Activated B cell treated with CpG ODN at 0.5 μM for 24 hours (primary cell): ENCODE data around the gene MFRP. TPM values are rescaled to one million over a fixed set of nuclear protein-coding genes. Genes with fewer than 3 reads are reported as not detected.

ENCODE experiments used
- ATAC-seq: fragments of 200-7000 bp; cut with Tn5 transposase; one replicate; pipeline ENCODE4 v1.10.0; 2021; ENCODE audit warnings: low read depth, mild to moderate bottlenecking, moderate library complexity
- CTCF ChIA-PET: fragments of 350-600 bp; sonication (Branson Sonifier 250); formaldehyde crosslinking; loops from one replicate; lab custom pipeline; 2021; ENCODE audit warnings: antibody characterized with exemption; lab: Charles Lee
- POLR2A ChIA-PET: fragments of 350-600 bp; sonication (Branson Sonifier 250); formaldehyde crosslinking; loops from one replicate; lab custom pipeline; 2021; ENCODE audit warnings: antibody characterized with exemption; lab: Charles Lee
- DNase-seq: peaks from one replicate; pipeline ENCODE4 v3.0.0; 2022
- H3K27ac Mint-ChIP-seq: one replicate; pipeline ENCODE4 v1.8.0; 2020; ENCODE audit warnings: mixed read lengths
- H3K27me3 Mint-ChIP-seq: one replicate; pipeline ENCODE4 v1.8.0; 2021; ENCODE audit warnings: mixed read lengths
- H3K36me3 Mint-ChIP-seq: one replicate; pipeline ENCODE4 v1.8.0; 2021; ENCODE audit warnings: low read depth, mixed read lengths
- H3K4me1 Mint-ChIP-seq: one replicate; pipeline ENCODE4 v1.8.0; 2021; ENCODE audit warnings: mixed read lengths
- H3K4me3 Mint-ChIP-seq: one replicate; pipeline ENCODE4 v1.8.0; 2020; ENCODE audit warnings: mild to moderate bottlenecking, mixed read lengths
- H3K9me3 Mint-ChIP-seq: one replicate; pipeline ENCODE4 v1.8.0; 2020; ENCODE audit warnings: mixed read lengths
- CTCF ChIP-seq: fragments of 200-600 bp; IDR thresholded peaks from one replicate; pipeline ENCODE4 v1.8.0; 2022; ENCODE audit warnings: antibody characterized with exemption, mild to moderate bottlenecking
- intact Hi-C: fragments of 100-400 bp; cut with micrococcal nuclease; formaldehyde crosslinking; loops from one replicate; pipeline ENCODE4 v1.15.1; 2024
- total RNA-seq: library from RNA; stranded (reverse); gene quantifications from 2 replicates; pipeline ENCODE4 v1.2.3, GENCODE V29; 2022

The MFRP gene
- total RNA-seq, 1 donor from 2014 or later: not detected

GRCh38 chr11:119319700-119320239 lies 26.7 kb downstream of the MFRP start:
- peak overlapping the region; percentile 35 for H3K27ac Mint-ChIP-seq
- H3K9me3 Mint-ChIP-seq: no peaks in the 10 kb centered on the region
- no peak for ATAC-seq
- ChIA-PET CTCF (interaction anchor here (4.6 kb wide), 1 partner anchor 18 kb away, joined by 38 read pairs; no protein-coding TSS in a partner anchor), POLR2A (no interaction called here)
- DNase-seq: no peak
- TF ChIP-seq CTCF: no peak
- H3K36me3 Mint-ChIP-seq: no peaks in the 10 kb centered on the region
- peaks cover 17% of the 10 kb centered on the region for H3K27me3 Mint-ChIP-seq
- peak overlapping the region; percentile 75 for H3K4me3 Mint-ChIP-seq
- intact Hi-C loops: loop anchor here (5.0 kb wide), 1 partner anchor 322 kb away; the partner anchor contains the start of gene CENATAC
- H3K4me1 Mint-ChIP-seq: peaks cover 50% of the 10 kb centered on the region

- POLR2A ChIA-PET: no interaction called here
- Mint-ChIP-seq H3K4me3 (peak overlapping the region; percentile 36), H3K9me3 (no peaks in the 10 kb centered on the region), H3K4me1 (peaks cover 54% of the 10 kb centered on the region), H3K27me3 (peaks cover 21% of the 10 kb centered on the region), H3K36me3 (no peaks in the 10 kb centered on the region), H3K27ac (peak overlapping the region; percentile 38)
- CTCF ChIA-PET: no interaction called here
- DNase-seq: no peak
- no peak for TF ChIP-seq CTCF
- intact Hi-C loops: loop anchor here (5.0 kb wide), 1 partner anchor 322 kb away; the partner anchor contains the start of gene CENATAC
- ATAC-seq: no peak
Observed at GRCh38 chr11:119319136-119319699, 27.3 kb downstream of the MFRP start.

GRCh38 chr11:119318240-119319135 lies 28.0 kb downstream of the MFRP start:
- CTCF ChIA-PET: no interaction called here
- ATAC-seq (peak; percentile 9), DNase-seq (no peak)
- POLR2A ChIA-PET: interaction anchor here (0.9 kb wide), 1 partner anchor 253 kb away, joined by 3 read pairs; no protein-coding TSS in a partner anchor
- intact Hi-C loops: loop anchor here (5.0 kb wide), 1 partner anchor 321 kb away; the partner anchor contains the start of gene CENATAC
- no peak for TF ChIP-seq CTCF
- Mint-ChIP-seq H3K4me1 (peaks cover 53% of the 10 kb centered on the region), H3K36me3 (no peaks in the 10 kb centered on the region), H3K4me3 (peak overlapping the region; percentile 36), H3K27ac (peak overlapping the region; percentile 38), H3K9me3 (no peaks in the 10 kb centered on the region), H3K27me3 (peaks cover 22% of the 10 kb centered on the region)

GRCh38 chr11:119317592-119318239 lies 28.8 kb downstream of the MFRP start:
- POLR2A ChIA-PET: interaction anchor here (0.5 to 0.9 kb wide), 2 partner anchors 215 to 252 kb away, joined by 3 to 9 read pairs; no protein-coding TSS in a partner anchor
- CTCF ChIA-PET: no interaction called here
- ATAC-seq (no peak), DNase-seq (no peak)
- Mint-ChIP-seq H3K4me1 (peaks cover 51% of the 10 kb centered on the region), H3K9me3 (no peaks in the 10 kb centered on the region), H3K27me3 (peaks cover 22% of the 10 kb centered on the region), H3K4me3 (no peak overlapping the region), H3K36me3 (no peaks in the 10 kb centered on the region), H3K27ac (no peak overlapping the region)
- intact Hi-C loops: loop anchor here (5.0 kb wide), 1 partner anchor 320 kb away; the partner anchor contains the start of gene CENATAC
- no peak for TF ChIP-seq CTCF
